GM12878 (cell line): ENCODE data around the gene NPSR1. TPM values are rescaled to one million over a fixed set of nuclear protein-coding genes. Genes with fewer than 3 reads are reported as not detected.

Experiments used
- ATAC-seq: fragments of 200-7000 bp; cut with Tn5 transposase; 3 replicates; pipeline ENCODE4 v1.9.1; 2020; ENCODE audit warnings: mild to moderate bottlenecking, moderate library complexity
- BruUV-seq: library from RNA; stranded (reverse); fragments of 400-500 nt; replicated peaks from 2 replicates; lab custom pipeline; 2021; lab: Mats Ljungman, UMichigan
- CTCF ChIA-PET: fragments of 300-600 bp; sonication (Branson Sonifier 250); formaldehyde crosslinking; extraction: SDS; loops from one replicate; lab custom pipeline; 2021; ENCODE audit warnings: inconsistent platforms; lab: Yijun Ruan, JAX
- POLR2A ChIA-PET: fragments of 350-600 bp; formaldehyde crosslinking; extraction: SDS; loops from one replicate; lab custom pipeline; 2021; ENCODE audit warnings: inconsistent platforms; lab: Charles Lee
- RAD21 ChIA-PET: fragments of 300-600 bp; sonication (Branson Sonifier 250); formaldehyde crosslinking; loops from one replicate; lab custom pipeline; 2023; ENCODE audit warnings: antibody characterized with exemption; ENCODE audit not compliant: unreplicated experiment; lab: Charles Lee
- SMC1A ChIA-PET: fragments of 300-600 bp; sonication (Branson Sonifier 250); formaldehyde crosslinking; loops from one replicate; lab custom pipeline; 2023; ENCODE audit not compliant: unreplicated experiment, uncharacterized antibody; lab: Charles Lee
- DNase-seq: peaks from one replicate; pipeline ENCODE4 v3.0.0-alpha.2; 2011; ENCODE audit warnings: low read depth, low spot score
- FAIRE-seq: peaks from 3 replicates; lab custom pipeline; 2011; peaks lifted over from hg19 to GRCh38; lab: Jason Lieb, UNC
- H2AFZ ChIP-seq: 2 replicates; pipeline ENCODE4 v1.6.0; 2011; ENCODE audit warnings: low read depth, low read length, control low read depth; ENCODE audit not compliant: control insufficient read depth
- H3K27ac ChIP-seq: 2 replicates; pipeline ENCODE4 v1.5.1; 2011; ENCODE audit warnings: control low read depth; ENCODE audit not compliant: control insufficient read depth, insufficient read depth
- H3K27me3 ChIP-seq, 2 experiments: replicated peaks in 1 of 2; 2 replicates each; pipeline versions ENCODE4 v1.6.0 to v1.6.1; 2011; ENCODE audit warnings: low read length in 1 of 2; ENCODE audit not compliant: control insufficient read depth in 2 of 2, insufficient read depth in 2 of 2
- H3K36me3 ChIP-seq, 2 experiments: 2 replicates each; pipeline ENCODE4 v1.5.1; 2011; ENCODE audit warnings: low read length in 1 of 2; ENCODE audit not compliant: control insufficient read depth in 2 of 2, insufficient read depth in 2 of 2
- H3K4me1 ChIP-seq: 2 replicates; pipeline ENCODE4 v1.6.1; 2011; ENCODE audit warnings: mild to moderate bottlenecking, low read length, moderate library complexity, mixed read lengths; ENCODE audit not compliant: control insufficient read depth, insufficient read depth
- H3K4me2 ChIP-seq: 2 replicates; pipeline ENCODE4 v1.6.0; 2011; ENCODE audit warnings: control low read depth; ENCODE audit not compliant: control insufficient read depth, insufficient read depth
- H3K4me3 ChIP-seq: fragments of 200-600 bp; sonication (generic); 2 replicates; pipeline ENCODE4 v1.5.1; 2016
- H3K79me2 ChIP-seq: 2 replicates; pipeline ENCODE4 v1.6.0; 2011; ENCODE audit warnings: low read length; ENCODE audit not compliant: control insufficient read depth, insufficient read depth
- H3K9ac ChIP-seq: 2 replicates; pipeline ENCODE4 v1.8.0; 2011; ENCODE audit warnings: low read length, control low read depth, mixed read lengths; ENCODE audit not compliant: control insufficient read depth, insufficient read depth
- H3K9me3 ChIP-seq: replicated peaks from 3 replicates; pipeline ENCODE4 v1.5.1; 2011; ENCODE audit warnings: mild to moderate bottlenecking, low read length; ENCODE audit not compliant: control insufficient read depth, insufficient read depth
- H4K20me1 ChIP-seq: 2 replicates; pipeline ENCODE4 v1.6.0; 2011; ENCODE audit not compliant: control insufficient read depth, insufficient read depth
- CHD1 ChIP-seq: IDR thresholded peaks from 2 replicates; pipeline ENCODE4 v1.6.1; 2012; ENCODE audit warnings: low read depth, low read length, improper control_type of control experiment
- CHD4 ChIP-seq: fragments of 200-600 bp; sonication (generic); IDR thresholded peaks from 2 replicates; pipeline ENCODE4 v1.6.1; 2016; ENCODE audit warnings: mild to moderate bottlenecking
- CREM ChIP-seq: IDR thresholded peaks from 2 replicates; pipeline ENCODE4 v1.6.1; 2014; ENCODE audit warnings: antibody characterized with exemption, low read depth
- EED ChIP-seq: sonication (generic); IDR thresholded peaks from 2 replicates; pipeline ENCODE4 v1.6.1; 2016; ENCODE audit warnings: antibody characterized with exemption, low read depth
- FOS ChIP-seq: IDR thresholded peaks from 3 replicates; pipeline ENCODE4 v1.6.1; 2011; ENCODE audit warnings: borderline replicate concordance; ENCODE audit not compliant: insufficient read length; ENCODE audit errors: extremely low read depth
- FOXK2 ChIP-seq: fragments of 450-650 bp; IDR thresholded peaks from 2 replicates; pipeline ENCODE4 v1.6.1; 2017; ENCODE audit warnings: mild to moderate bottlenecking, moderate library complexity
- IRF4 ChIP-seq: IDR thresholded peaks from 2 replicates; pipeline ENCODE4 v1.6.1; 2011; ENCODE audit warnings: low read depth, low read length
- MTA2 ChIP-seq: fragments of 450-650 bp; IDR thresholded peaks from 2 replicates; pipeline ENCODE4 v1.6.1; 2016; ENCODE audit warnings: low read depth, mild to moderate bottlenecking, moderate library complexity
- MTA3 ChIP-seq: IDR thresholded peaks from 2 replicates; pipeline ENCODE4 v1.6.1; 2012; ENCODE audit warnings: low read length, inconsistent platforms, borderline replicate concordance
- MXI1 ChIP-seq: fragments of 150-350 bp; IDR thresholded peaks from 2 replicates; pipeline ENCODE4 v1.6.1; 2011; ENCODE audit warnings: low read depth, mild to moderate bottlenecking, inconsistent platforms, low read length, improper control_type of control experiment
- NRF1 ChIP-seq: conservative IDR thresholded peaks from 2 replicates; pipeline ENCODE4 v1.6.1; 2011; ENCODE audit warnings: mild to moderate bottlenecking, low read depth, low read length, improper control_type of control experiment
- PAX5 ChIP-seq: IDR thresholded peaks from 2 replicates; pipeline ENCODE4 v1.6.1; 2011; ENCODE audit warnings: low read depth, low read length, borderline replicate concordance
- RAD51 ChIP-seq: fragments of 450-650 bp; IDR thresholded peaks from 2 replicates; pipeline ENCODE4 v1.6.1; 2016; ENCODE audit warnings: moderate library complexity, mild to moderate bottlenecking, inconsistent platforms
- ZBTB40 ChIP-seq: fragments of 450-650 bp; IDR thresholded peaks from 2 replicates; pipeline ENCODE4 v1.6.1; 2016; ENCODE audit warnings: mild to moderate bottlenecking, moderate library complexity, borderline replicate concordance
- ZNF687 ChIP-seq: fragments of 450-650 bp; IDR thresholded peaks from 2 replicates; pipeline ENCODE4 v1.6.1; 2017; ENCODE audit warnings: mild to moderate bottlenecking, moderate library complexity
- WGBS: methylation state at CpG from one replicate; pipeline ENCODE4 v1.1.6; 2016; ENCODE audit warnings: low lambda C conversion rate; ENCODE audit not compliant: insufficient replicate concordance, insufficient coverage; ENCODE audit errors: missing lambda C conversion rate; 5-methylcytosine and 5-hydroxymethylcytosine counted together
- in situ Hi-C: fragments of 300-500 bp; cut with MboI; formaldehyde crosslinking; loops from 9 replicates; pipeline ENCODE4 v1.14.3; 2018; ENCODE audit warnings: mixed read lengths
- intact Hi-C: fragments of 100-400 bp; cut with micrococcal nuclease; formaldehyde crosslinking; loops from one replicate; pipeline ENCODE4 v1.14.2; 2022; ENCODE audit not compliant: unreplicated experiment
- polyA plus RNA-seq, 11 experiments: library from polyadenylated mRNA; depleted of rRNA in 4 of 11; unstranded in 6 of 11; stranded (reverse) in 5 of 11; fragments of >200 nt; fragmentation: Nextera tagmentation in 4 of 11; fragmentation: Illumina TruSeq in 1 of 11; extraction: Ambion mirVana in 4 of 11; extraction: Trizol in 1 of 11; gene quantifications; 1 replicate in 1 of 11; 2 replicates in 10 of 11; pipeline versions ENCODE4 v1.2.1 to v1.2.3, GENCODE V29; 2011 to 2016; ENCODE audit warnings: inconsistent platforms in 2 of 11, missing spikeins in 2 of 11, low read depth in 1 of 11
- total RNA-seq, 4 experiments: library from RNA; depleted of rRNA in 3 of 4; stranded (reverse); fragments of >200 nt in 3 of 4; fragmentation: Illumina TruSeq in 1 of 4; extraction: Trizol in 1 of 4; gene quantifications; 2 replicates each; pipeline versions ENCODE4 v1.2.1 to v1.2.3, GENCODE V29; 2013 to 2021

The NPSR1 gene
- total and polyA plus RNA-seq, 10 of the 15 experiments (the other 5 are each of a cell fraction or from before 2014, with no cell fraction given): 0.20 TPM; not detected in 9

GRCh38 chr7:34728156-34728555 lies 70.1 kb downstream of the NPSR1 start:
- ChIA-PET CTCF (interaction anchor here (0.7 to 3.1 kb wide), 6 partner anchors 19 to 200 kb away, joined by 3 to 11 read pairs (median 5); no protein-coding TSS in a partner anchor), POLR2A (interaction anchor here (0.7 to 6.2 kb wide), 6 partner anchors 13 to 28 kb away, joined by 3 to 36 read pairs (median 4); no protein-coding TSS in a partner anchor), RAD21 (interaction anchor here (0.7 to 16.4 kb wide), 7 partner anchors 9 to 306 kb away, joined by 3 to 362 read pairs (median 4); no protein-coding TSS in a partner anchor), SMC1A (interaction anchor here (1.0 to 16.6 kb wide), 8 partner anchors 7 to 32 kb away, joined by 4 to 220 read pairs (median 10); no protein-coding TSS in a partner anchor)
- no peaks in the 10 kb centered on the region for H3K27me3 ChIP-seq
- no peak overlapping the region for H2AFZ ChIP-seq
- no peak for DNase-seq
- intact Hi-C loops: no loop called here
- H3K4me2 ChIP-seq: no peak overlapping the region
- no peaks in the 10 kb centered on the region for H3K9me3 ChIP-seq
- BruUV-seq: no TSS peak
- H3K4me3 ChIP-seq: no peak overlapping the region
- no peaks in the 10 kb centered on the region for H4K20me1 ChIP-seq
- no peaks in the 10 kb centered on the region for H3K36me3 ChIP-seq
- no peak overlapping the region for H3K9ac ChIP-seq
- peak; percentile 3; the same call in 1 of the 3 replicates for ATAC-seq
- H3K4me1 ChIP-seq: no peaks in the 10 kb centered on the region
- FAIRE-seq: peak; percentile 73
- in situ Hi-C loops: no loop called here
- no peak overlapping the region for H3K27ac ChIP-seq
- 29% methylated on average over 7 of the region's 7 CpGs for WGBS
- H3K79me2 ChIP-seq: no peaks in the 10 kb centered on the region
- TF ChIP-seq PAX5 (no peak), ZNF687 (no peak), IRF4 (no peak), MXI1 (no peak), CREM (no peak), FOS (no peak), RAD51 (no peak), CHD4 (no peak), MTA2 (no peak), FOXK2 (no peak), CHD1 (no peak), EED (no peak), NRF1 (no peak), ZBTB40 (no peak), MTA3 (no peak)
